G401.6 (cell line): Measurements from ENCODE around the gene IRF5.
"Not testable (repeated sequence)": the region's sequence is repeated elsewhere in the genome, so short reads cannot be mapped to it uniquely, and the experiment has no call there.

Experiments
- FAIRE-seq: peaks from 2 replicates; lab custom pipeline; 2012; peaks lifted over from hg19 to GRCh38; lab: Jason Lieb, UNC

Gene IRF5

DNA sequence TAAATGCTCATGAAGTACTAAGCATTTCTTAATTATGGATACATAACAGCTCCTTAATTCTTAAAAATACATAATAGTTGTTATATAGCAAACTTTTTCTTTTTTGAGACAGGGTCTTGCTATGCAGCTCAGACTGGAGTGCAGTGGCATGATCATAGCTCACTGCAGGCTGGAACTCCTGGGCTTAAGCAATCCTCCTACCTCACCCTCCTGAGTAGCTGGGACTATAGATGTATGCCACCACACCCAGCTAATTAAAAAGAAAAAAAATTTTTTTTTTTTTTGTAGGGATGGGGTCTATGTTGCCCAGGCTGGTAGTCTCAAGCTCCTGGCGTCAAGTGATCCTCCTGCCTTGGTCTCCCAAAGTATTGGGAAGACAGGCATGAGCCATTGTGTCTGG, 30.9 kb downstream of the IRF5 start:
- no peak for FAIRE-seq

DNA sequence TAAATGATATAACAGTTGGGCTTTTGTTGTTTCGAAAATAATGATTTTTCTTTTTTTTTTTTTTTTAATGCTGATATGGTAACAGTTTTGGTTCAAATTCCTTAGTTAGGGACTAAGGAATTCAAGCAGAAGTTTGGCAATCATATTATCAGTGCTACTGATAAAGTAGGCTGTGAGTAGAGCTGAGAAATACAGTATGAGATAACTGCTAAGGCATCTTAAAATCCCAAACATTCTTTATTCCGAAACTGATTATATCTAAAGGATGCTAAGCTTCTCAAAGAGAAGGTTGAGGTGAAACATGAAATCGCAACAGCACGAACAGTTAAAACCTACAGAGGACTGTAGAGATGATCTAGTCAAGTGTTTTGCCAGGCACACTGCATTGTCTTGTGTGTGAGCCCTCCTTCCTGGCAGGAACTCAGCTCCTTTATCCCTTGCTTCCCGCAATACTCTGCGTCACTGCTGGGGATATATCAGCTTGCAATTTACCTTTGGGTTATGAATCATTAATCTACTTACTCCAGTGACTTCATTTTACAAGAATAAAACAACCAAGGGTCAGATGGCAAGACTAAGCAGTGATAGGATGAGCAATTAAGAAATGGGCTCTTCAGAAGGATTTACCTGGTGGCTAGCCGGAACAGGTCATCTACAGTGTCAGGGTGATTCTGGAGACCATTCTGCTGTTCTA, 36.7 kb downstream of the IRF5 start:
- FAIRE-seq = no peak

GRCh38 chr7:128982105-128982504, 44.4 kb downstream of the IRF5 start:
- FAIRE-seq = no peak

DNA sequence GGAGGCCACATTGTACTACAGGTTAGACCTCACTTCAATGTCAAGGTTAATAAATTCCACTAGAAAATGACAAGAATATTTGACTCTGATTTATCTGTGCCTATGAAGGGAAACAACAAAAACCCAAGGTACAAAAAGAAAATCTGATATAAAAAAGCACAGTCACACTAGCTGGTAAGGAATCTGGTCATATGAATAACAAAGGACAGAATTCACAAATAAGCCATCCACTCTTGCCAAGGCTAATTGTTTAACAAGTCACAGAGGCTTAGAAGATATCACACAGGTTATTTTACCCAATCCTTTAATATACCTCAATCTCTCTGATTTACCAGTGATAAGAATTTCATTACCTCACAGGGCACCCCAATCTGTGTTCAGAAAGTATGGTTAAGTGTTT, 47.9 kb downstream of the IRF5 start:
- no peak for FAIRE-seq

GRCh38 chr7:128986609-128987008, 48.9 kb downstream of the IRF5 start:
- no peak for FAIRE-seq

DNA sequence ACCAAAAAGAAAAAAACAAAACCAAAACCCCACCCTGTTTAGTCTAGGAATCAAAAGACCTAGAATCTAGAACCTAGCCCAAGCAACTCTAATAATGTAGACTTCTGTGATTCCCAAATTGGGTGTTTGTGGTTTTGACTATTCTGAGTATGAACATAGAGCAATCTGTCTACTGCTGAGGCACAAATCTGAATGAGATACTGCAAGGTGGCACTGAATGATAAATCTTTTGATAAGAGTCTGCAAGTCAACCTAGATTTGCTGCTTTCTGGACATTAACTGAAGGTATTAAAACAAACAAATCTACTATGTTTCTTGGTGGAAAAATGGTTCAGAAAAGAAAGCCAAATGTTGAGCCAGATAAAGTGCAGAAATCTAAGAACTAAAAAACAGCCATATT, 50.6 kb downstream of the IRF5 start:
- FAIRE-seq = no peak

GRCh38 chr7:128989961-128990360, 52.2 kb downstream of the IRF5 start:
- no peak for FAIRE-seq

- FAIRE-seq = no peak
Measured at GRCh38 chr7:128993419-128993818, 55.7 kb downstream of the IRF5 start.

GRCh38 chr7:128994560-128994959, 56.8 kb downstream of the IRF5 start:
- not testable (repeated sequence) for FAIRE-seq

DNA sequence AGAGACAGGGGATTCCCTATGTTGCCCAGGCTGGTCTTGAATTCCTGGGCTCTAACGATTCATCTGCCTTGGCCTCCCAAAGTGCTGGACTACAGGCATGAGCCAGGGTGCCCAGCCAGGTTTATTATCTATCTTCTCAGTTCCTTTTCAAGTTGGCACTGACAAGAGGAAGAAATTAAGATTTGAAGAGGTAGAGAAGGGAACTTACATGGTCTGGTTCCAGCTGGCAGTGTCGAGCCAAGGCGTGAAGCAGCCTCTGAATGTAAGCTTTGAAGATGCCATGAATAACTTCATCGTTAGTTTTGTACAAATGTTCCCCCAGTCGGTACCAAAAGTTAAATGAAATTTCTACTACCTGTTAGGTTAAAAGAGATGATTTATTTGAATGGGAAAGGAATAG, 59.5 kb downstream of the IRF5 start:
- FAIRE-seq = no peak
